Neural progenitor cell (in vitro differentiated cells): ENCODE data around the gene TPP2. TPM values are rescaled to one million over a fixed set of nuclear protein-coding genes. Genes with fewer than 3 reads are reported as not detected.

Experiments used
- DNase-seq: peaks from one replicate; pipeline ENCODE4 v3.0.0-alpha.2; 2016; ENCODE audit warnings: low spot score
- H2AFZ ChIP-seq: fragments of 200-600 bp; sonication (generic); replicated peaks from 2 replicates; pipeline ENCODE4 v1.6.1; 2016; ENCODE audit warnings: antibody characterized with exemption
- H3F3A ChIP-seq: fragments of 200-600 bp; sonication (generic); 2 replicates; pipeline ENCODE4 v1.6.1; 2016; ENCODE audit warnings: antibody characterized with exemption, low read depth
- H3K27ac ChIP-seq: fragments of 200-600 bp; sonication (generic); 2 replicates; pipeline ENCODE4 v1.5.1; 2016; ENCODE audit warnings: mild to moderate bottlenecking
- H3K27me3 ChIP-seq: fragments of 200-600 bp; sonication (generic); 2 replicates; pipeline ENCODE4 v1.6.1; 2016; ENCODE audit warnings: mild to moderate bottlenecking, moderate library complexity
- H3K36me3 ChIP-seq: fragments of 200-600 bp; sonication (generic); 2 replicates; pipeline ENCODE4 v1.5.1; 2016
- H3K4me1 ChIP-seq: fragments of 200-600 bp; sonication (generic); 2 replicates; pipeline ENCODE4 v1.6.1; 2016; ENCODE audit warnings: mixed run types
- H3K4me2 ChIP-seq: fragments of 200-600 bp; sonication (generic); 2 replicates; pipeline ENCODE4 v1.6.1; 2016
- H3K4me3 ChIP-seq: fragments of 200-600 bp; sonication (generic); 2 replicates; pipeline ENCODE4 v1.5.1; 2016
- H3K79me2 ChIP-seq: fragments of 200-600 bp; sonication (generic); 2 replicates; pipeline ENCODE4 v1.6.1; 2016; ENCODE audit warnings: low read depth
- H3K9ac ChIP-seq: fragments of 200-600 bp; sonication (generic); 2 replicates; pipeline ENCODE4 v1.6.1; 2016
- H3K9me3 ChIP-seq: fragments of 200-600 bp; sonication (generic); 2 replicates; pipeline ENCODE4 v1.5.1; 2016; ENCODE audit warnings: low read depth
- H4K20me1 ChIP-seq: fragments of 200-600 bp; sonication (generic); 2 replicates; pipeline ENCODE4 v1.6.1; 2016; ENCODE audit warnings: low read depth
- H3K27ac Mint-ChIP-seq: 3 replicates; pipeline ENCODE4 v1.8.0; 2021; ENCODE audit warnings: mixed read lengths
- H3K27me3 Mint-ChIP-seq: 2 replicates; pipeline ENCODE4 v1.8.0; 2022; ENCODE audit warnings: low read depth, mild to moderate bottlenecking, inconsistent platforms, moderate library complexity, mixed read lengths; ENCODE audit not compliant: insufficient read depth
- H3K36me3 Mint-ChIP-seq: 3 replicates; pipeline ENCODE4 v1.8.0; 2021; ENCODE audit warnings: mixed read lengths
- H3K4me1 Mint-ChIP-seq: 3 replicates; pipeline ENCODE4 v1.8.0; 2021; ENCODE audit warnings: mixed read lengths
- H3K4me3 Mint-ChIP-seq: 3 replicates; pipeline ENCODE4 v1.8.0; 2021; ENCODE audit warnings: mild to moderate bottlenecking, moderate library complexity, mixed read lengths
- H3K9me3 Mint-ChIP-seq: 3 replicates; pipeline ENCODE4 v1.8.0; 2020; ENCODE audit warnings: mixed read lengths
- EZH2 ChIP-seq: fragments of 200-600 bp; sonication (generic); IDR thresholded peaks from 2 replicates; pipeline ENCODE4 v1.6.1; 2017; ENCODE audit warnings: antibody characterized with exemption, mild to moderate bottlenecking, moderate library complexity
- EZH2phosphoT487 ChIP-seq: fragments of 200-600 bp; sonication (generic); IDR thresholded peaks from 2 replicates; pipeline ENCODE4 v1.6.1; 2017; ENCODE audit warnings: antibody characterized with exemption
- total RNA-seq: library from RNA; depleted of rRNA; stranded (reverse); fragments of >200 nt; gene quantifications from 2 replicates; pipeline ENCODE4 v1.2.3, GENCODE V29; 2015; ENCODE audit warnings: low replicate concordance
- TF ChIP-seq, protein P1 (sequence below): fragments of 200-600 bp; sonication (generic); IDR thresholded peaks from 2 replicates; pipeline ENCODE4 v1.5.1; 2017; ENCODE audit warnings: antibody characterized with exemption, mild to moderate bottlenecking

The TPP2 gene
- total RNA-seq, 1 donor from 2014 or later = 137 TPM

DNA sequence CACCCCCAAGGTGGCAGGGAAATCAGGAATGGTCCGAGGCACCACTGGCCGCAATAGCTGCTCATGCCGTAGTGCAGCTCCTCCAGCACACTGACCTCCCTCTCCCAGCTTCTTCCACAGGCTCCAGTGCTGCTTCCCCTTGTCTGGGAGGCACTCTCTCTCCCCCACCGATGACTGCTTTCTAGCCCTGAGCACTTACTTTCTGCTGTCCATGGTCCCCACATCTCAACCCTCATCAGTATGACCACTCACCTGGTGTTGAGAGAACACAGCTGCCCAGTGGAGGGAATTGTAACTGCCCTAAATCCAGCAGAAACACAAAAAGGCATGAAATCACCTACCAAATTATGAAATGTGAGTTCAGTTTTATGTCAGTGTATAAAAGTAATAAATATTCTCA, 28.9 kb upstream of the TPP2 start:
- H3K9me3 ChIP-seq = no peaks in the 10 kb centered on the region
- no peak overlapping the region for H3K27ac Mint-ChIP-seq
- no peak overlapping the region for H3K27ac ChIP-seq
- H3K4me1 ChIP-seq = peaks cover 5% of the 10 kb centered on the region
- no peak for DNase-seq
- no peaks in the 10 kb centered on the region for H3K27me3 ChIP-seq
- no peaks in the 10 kb centered on the region for H3K4me1 Mint-ChIP-seq
- H3K4me3 Mint-ChIP-seq = no peak overlapping the region
- no peaks in the 10 kb centered on the region for H4K20me1 ChIP-seq
- no peak overlapping the region for H3K9ac ChIP-seq
- H3K79me2 ChIP-seq = no peaks in the 10 kb centered on the region
- no peaks in the 10 kb centered on the region for H3F3A ChIP-seq
- H3K4me3 ChIP-seq = no peak overlapping the region
- TF ChIP-seq, protein P1, sequence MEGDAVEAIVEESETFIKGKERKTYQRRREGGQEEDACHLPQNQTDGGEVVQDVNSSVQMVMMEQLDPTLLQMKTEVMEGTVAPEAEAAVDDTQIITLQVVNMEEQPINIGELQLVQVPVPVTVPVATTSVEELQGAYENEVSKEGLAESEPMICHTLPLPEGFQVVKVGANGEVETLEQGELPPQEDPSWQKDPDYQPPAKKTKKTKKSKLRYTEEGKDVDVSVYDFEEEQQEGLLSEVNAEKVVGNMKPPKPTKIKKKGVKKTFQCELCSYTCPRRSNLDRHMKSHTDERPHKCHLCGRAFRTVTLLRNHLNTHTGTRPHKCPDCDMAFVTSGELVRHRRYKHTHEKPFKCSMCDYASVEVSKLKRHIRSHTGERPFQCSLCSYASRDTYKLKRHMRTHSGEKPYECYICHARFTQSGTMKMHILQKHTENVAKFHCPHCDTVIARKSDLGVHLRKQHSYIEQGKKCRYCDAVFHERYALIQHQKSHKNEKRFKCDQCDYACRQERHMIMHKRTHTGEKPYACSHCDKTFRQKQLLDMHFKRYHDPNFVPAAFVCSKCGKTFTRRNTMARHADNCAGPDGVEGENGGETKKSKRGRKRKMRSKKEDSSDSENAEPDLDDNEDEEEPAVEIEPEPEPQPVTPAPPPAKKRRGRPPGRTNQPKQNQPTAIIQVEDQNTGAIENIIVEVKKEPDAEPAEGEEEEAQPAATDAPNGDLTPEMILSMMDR = no peak
- TF ChIP-seq EZH2 = no peak
- no peak for TF ChIP-seq EZH2phosphoT487
- H3K36me3 Mint-ChIP-seq = no peaks in the 10 kb centered on the region
- no peaks in the 10 kb centered on the region for H3K9me3 Mint-ChIP-seq
- no peaks in the 10 kb centered on the region for H3K36me3 ChIP-seq
- H3K4me2 ChIP-seq = no peak overlapping the region
- H3K27me3 Mint-ChIP-seq = no peaks in the 10 kb centered on the region
- no peak overlapping the region for H2AFZ ChIP-seq

GRCh38 chr13:102569488-102569887, 27.3 kb upstream of the TPP2 start:
- no peak overlapping the region for H3K4me3 Mint-ChIP-seq
- no peaks in the 10 kb centered on the region for H3F3A ChIP-seq
- no peaks in the 10 kb centered on the region for H3K4me1 Mint-ChIP-seq
- H3K27me3 Mint-ChIP-seq = no peaks in the 10 kb centered on the region
- H3K9ac ChIP-seq = no peak overlapping the region
- TF ChIP-seq EZH2 = no peak
- TF ChIP-seq EZH2phosphoT487 = no peak
- TF ChIP-seq, protein P1 = no peak
- H3K4me3 ChIP-seq = no peak overlapping the region
- no peak for DNase-seq
- H3K9me3 ChIP-seq = no peaks in the 10 kb centered on the region
- no peaks in the 10 kb centered on the region for H3K79me2 ChIP-seq
- no peak overlapping the region for H3K27ac ChIP-seq
- H4K20me1 ChIP-seq = no peaks in the 10 kb centered on the region
- no peak overlapping the region for H3K27ac Mint-ChIP-seq
- H3K36me3 Mint-ChIP-seq = no peaks in the 10 kb centered on the region
- no peaks in the 10 kb centered on the region for H3K27me3 ChIP-seq
- no peaks in the 10 kb centered on the region for H3K36me3 ChIP-seq
- H3K4me1 ChIP-seq = peaks cover 5% of the 10 kb centered on the region
- H3K9me3 Mint-ChIP-seq = no peaks in the 10 kb centered on the region
- no peak overlapping the region for H2AFZ ChIP-seq
- H3K4me2 ChIP-seq = no peak overlapping the region

DNA sequence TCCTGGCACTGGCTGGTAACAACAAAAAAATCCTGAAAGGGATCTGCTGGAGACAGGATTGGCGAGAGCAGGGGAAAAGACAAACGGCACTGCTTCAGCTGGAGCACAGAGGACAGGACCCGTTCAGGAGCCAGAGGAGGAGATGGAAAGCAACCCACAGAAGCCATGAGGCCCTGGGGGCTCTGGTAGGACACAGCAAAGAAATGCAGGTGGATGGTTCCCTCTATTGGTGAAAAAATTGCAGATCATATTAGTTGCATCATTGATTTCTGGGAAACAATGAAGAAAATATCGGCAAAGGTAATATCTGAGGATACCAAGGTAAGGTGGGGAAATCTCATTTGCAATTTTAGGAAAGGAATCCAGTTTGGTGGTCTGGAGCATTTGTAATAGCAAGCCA, 25.7 kb upstream of the TPP2 start:
- H3K36me3 ChIP-seq = no peaks in the 10 kb centered on the region
- H3F3A ChIP-seq = no peaks in the 10 kb centered on the region
- DNase-seq = no peak
- H3K9me3 ChIP-seq = no peaks in the 10 kb centered on the region
- Mint-ChIP-seq H3K4me1 (no peaks in the 10 kb centered on the region), H3K27ac (no peak overlapping the region), H3K9me3 (no peaks in the 10 kb centered on the region), H3K36me3 (no peaks in the 10 kb centered on the region), H3K27me3 (no peaks in the 10 kb centered on the region), H3K4me3 (no peak overlapping the region)
- peaks cover 5% of the 10 kb centered on the region for H3K4me1 ChIP-seq
- no peak overlapping the region for H3K4me2 ChIP-seq
- H3K9ac ChIP-seq = no peak overlapping the region
- TF ChIP-seq EZH2 = no peak
- TF ChIP-seq, protein P1 = peak; percentile 24
- no peak for TF ChIP-seq EZH2phosphoT487
- no peak overlapping the region for H3K27ac ChIP-seq
- no peaks in the 10 kb centered on the region for H4K20me1 ChIP-seq
- no peak overlapping the region for H3K4me3 ChIP-seq
- H2AFZ ChIP-seq = peak overlapping the region; percentile 26
- H3K27me3 ChIP-seq = no peaks in the 10 kb centered on the region
- H3K79me2 ChIP-seq = no peaks in the 10 kb centered on the region
